H1 (cell line): ENCODE data around the gene RAP2A.

Experiments used
- EGR1 ChIP-seq: IDR thresholded peaks from 2 replicates; pipeline ENCODE4 v1.6.1; 2011; ENCODE audit warnings: low read depth, low read length, borderline replicate concordance
- KDM5A ChIP-seq: fragments of 200-600 bp; IDR thresholded peaks from 2 replicates; pipeline ENCODE4 v1.7.1; 2012; ENCODE audit warnings: mild to moderate bottlenecking, low read length, inconsistent platforms, mixed read lengths
- NANOG ChIP-seq: IDR thresholded peaks from 2 replicates; pipeline ENCODE4 v1.6.1; 2011; ENCODE audit warnings: low read length, low read depth, mild to moderate bottlenecking, inconsistent platforms; ENCODE audit not compliant: insufficient read depth, poor library complexity, severe bottlenecking
- PHF8 ChIP-seq: fragments of 200-600 bp; sonication (generic); conservative IDR thresholded peaks from 2 replicates; pipeline ENCODE4 v1.7.1; 2012; ENCODE audit warnings: low read depth, mild to moderate bottlenecking, inconsistent platforms, low read length, moderate library complexity
- SP1 ChIP-seq: IDR thresholded peaks from 2 replicates; pipeline ENCODE4 v1.6.1; 2011; ENCODE audit warnings: low read depth, low read length
- TEAD4 ChIP-seq: IDR thresholded peaks from 2 replicates; pipeline ENCODE4 v1.6.1; 2012; ENCODE audit warnings: low read depth, low read length, inconsistent platforms, mixed read lengths
- TF ChIP-seq, protein P1 (sequence below), 3 experiments: IDR thresholded peaks; 1 replicate in 2 of 3; 2 replicates in 1 of 3; pipeline versions ENCODE4 v1.5.1 to v1.6.1; 2011; ENCODE audit warnings: low read length in 3 of 3, mild to moderate bottlenecking in 3 of 3, inconsistent platforms in 2 of 3, low read depth in 1 of 3, moderate library complexity in 1 of 3; ENCODE audit not compliant: insufficient read depth in 1 of 3; ENCODE audit errors: control extremely low read depth in 1 of 3
- TF ChIP-seq, protein P2 (sequence below): IDR thresholded peaks from 2 replicates; pipeline ENCODE4 v1.6.1; 2012; ENCODE audit warnings: inconsistent platforms

DNA sequence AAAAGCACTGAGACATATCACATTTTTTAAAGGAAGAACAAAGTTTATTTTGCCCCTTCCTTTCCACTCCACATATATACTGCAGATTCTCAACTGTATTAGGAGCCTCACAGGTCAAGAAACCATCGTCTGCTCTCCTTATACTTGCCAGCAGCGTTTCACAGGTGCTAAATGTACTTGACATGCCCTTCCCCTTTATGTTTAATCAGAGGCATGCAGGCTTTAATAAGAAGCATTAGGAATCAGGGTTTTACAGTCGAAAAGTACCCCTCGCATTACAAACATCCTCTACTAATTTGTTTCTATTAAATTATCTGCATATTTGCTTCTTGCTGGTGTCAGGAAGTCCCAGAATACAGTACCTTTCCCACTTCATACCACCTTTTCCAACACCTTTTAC, 3.7 kb upstream of the RAP2A start:
- TF ChIP-seq TEAD4, result no peak
- TF ChIP-seq NANOG, result no peak
- no peak for TF ChIP-seq EGR1
- TF ChIP-seq, protein P1, sequence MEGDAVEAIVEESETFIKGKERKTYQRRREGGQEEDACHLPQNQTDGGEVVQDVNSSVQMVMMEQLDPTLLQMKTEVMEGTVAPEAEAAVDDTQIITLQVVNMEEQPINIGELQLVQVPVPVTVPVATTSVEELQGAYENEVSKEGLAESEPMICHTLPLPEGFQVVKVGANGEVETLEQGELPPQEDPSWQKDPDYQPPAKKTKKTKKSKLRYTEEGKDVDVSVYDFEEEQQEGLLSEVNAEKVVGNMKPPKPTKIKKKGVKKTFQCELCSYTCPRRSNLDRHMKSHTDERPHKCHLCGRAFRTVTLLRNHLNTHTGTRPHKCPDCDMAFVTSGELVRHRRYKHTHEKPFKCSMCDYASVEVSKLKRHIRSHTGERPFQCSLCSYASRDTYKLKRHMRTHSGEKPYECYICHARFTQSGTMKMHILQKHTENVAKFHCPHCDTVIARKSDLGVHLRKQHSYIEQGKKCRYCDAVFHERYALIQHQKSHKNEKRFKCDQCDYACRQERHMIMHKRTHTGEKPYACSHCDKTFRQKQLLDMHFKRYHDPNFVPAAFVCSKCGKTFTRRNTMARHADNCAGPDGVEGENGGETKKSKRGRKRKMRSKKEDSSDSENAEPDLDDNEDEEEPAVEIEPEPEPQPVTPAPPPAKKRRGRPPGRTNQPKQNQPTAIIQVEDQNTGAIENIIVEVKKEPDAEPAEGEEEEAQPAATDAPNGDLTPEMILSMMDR (IDR thresholded peaks at IDR 0.05; ENCODE audit: control extremely low read depth in 1 of 3, insufficient read depth in 1 of 3, low read depth in 1 of 3, low read length in 3 of 3), result no peak
- no peak for TF ChIP-seq KDM5A
- no peak for TF ChIP-seq PHF8
- TF ChIP-seq, protein P2, sequence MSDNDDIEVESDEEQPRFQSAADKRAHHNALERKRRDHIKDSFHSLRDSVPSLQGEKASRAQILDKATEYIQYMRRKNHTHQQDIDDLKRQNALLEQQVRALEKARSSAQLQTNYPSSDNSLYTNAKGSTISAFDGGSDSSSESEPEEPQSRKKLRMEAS, result no peak
- no peak for TF ChIP-seq SP1
